Glutamatergic neuron (in vitro differentiated cells): ENCODE results near the gene CREB5. TPM values are rescaled to one million over a fixed set of nuclear protein-coding genes. Genes with fewer than 3 reads are reported as not detected.

Experiments
- DNase-seq: peaks from one replicate; pipeline ENCODE4 v3.0.0; 2022
- H3K27ac Mint-ChIP-seq: one replicate; pipeline ENCODE4 v1.8.0; 2020; ENCODE audit warnings: mild to moderate bottlenecking, mixed read lengths, inconsistent platforms; ENCODE audit not compliant: unreplicated experiment
- H3K27me3 Mint-ChIP-seq: one replicate; pipeline ENCODE4 v1.8.0; 2020; ENCODE audit warnings: mild to moderate bottlenecking, moderate library complexity, mixed read lengths, inconsistent platforms; ENCODE audit not compliant: unreplicated experiment
- H3K36me3 Mint-ChIP-seq: one replicate; pipeline ENCODE4 v1.8.0; 2020; ENCODE audit warnings: mild to moderate bottlenecking, mixed read lengths, inconsistent platforms; ENCODE audit not compliant: unreplicated experiment
- H3K4me1 Mint-ChIP-seq: one replicate; pipeline ENCODE4 v1.8.0; 2020; ENCODE audit warnings: mild to moderate bottlenecking, low read depth, mixed read lengths, inconsistent platforms; ENCODE audit not compliant: unreplicated experiment
- H3K4me3 Mint-ChIP-seq: one replicate; pipeline ENCODE4 v1.8.0; 2020; ENCODE audit warnings: mild to moderate bottlenecking, mixed read lengths, inconsistent platforms; ENCODE audit not compliant: unreplicated experiment
- H3K9me3 Mint-ChIP-seq: one replicate; pipeline ENCODE4 v1.8.0; 2020; ENCODE audit warnings: mild to moderate bottlenecking, moderate library complexity, mixed read lengths, inconsistent platforms; ENCODE audit not compliant: unreplicated experiment
- CTCF ChIP-seq: fragments of 200-600 bp; sonication (generic); IDR thresholded peaks from one replicate; pipeline ENCODE4 v1.5.0; 2021; ENCODE audit not compliant: partially characterized antibody, unreplicated experiment
- total RNA-seq: library from RNA; stranded (reverse); fragmentation: NEBNext Ultra II Directional; extraction: Animal tissue kit (Norgen Biotek cat#: 25700); gene quantifications from one replicate; pipeline ENCODE4 v1.2.1, GENCODE V29; 2021; ENCODE audit not compliant: unreplicated experiment

CREB5 gene
- total RNA-seq, 1 donor from 2014 or later: 50.4 TPM

- DNase-seq: no peak
- Mint-ChIP-seq H3K36me3 (no peaks in the 10 kb centered on the region), H3K27me3 (peaks cover 2% of the 10 kb centered on the region), H3K9me3 (no peaks in the 10 kb centered on the region), H3K4me1 (peaks cover 8% of the 10 kb centered on the region), H3K4me3 (no peak overlapping the region), H3K27ac (no peak overlapping the region)
- TF ChIP-seq CTCF: no peak
Observed at GRCh38 chr7:28591725-28592349, 179.5 kb downstream of the CREB5 start.

DNA sequence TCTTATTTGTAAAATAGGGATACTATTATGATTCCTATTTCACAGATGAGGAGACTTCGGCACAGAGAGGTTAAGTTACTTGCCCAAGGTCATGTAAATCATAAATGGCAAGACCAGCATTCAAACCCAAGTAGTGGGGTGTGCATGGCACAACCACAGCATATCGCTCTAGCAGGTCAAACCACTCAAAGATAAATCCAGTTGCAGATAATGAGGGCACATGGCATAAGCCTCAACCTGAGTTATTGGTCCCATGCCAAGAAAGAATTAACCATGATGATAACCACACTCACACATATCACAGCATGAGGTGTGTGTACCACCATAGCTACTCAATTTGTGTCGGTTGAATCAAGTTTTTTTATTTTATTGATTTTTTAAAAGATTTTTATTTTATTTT is 180.5 kb downstream of the CREB5 start:
- H3K27ac Mint-ChIP-seq: no peak overlapping the region

GRCh38 chr7:28595076-28595475 is 182.8 kb downstream of the CREB5 start:
- Mint-ChIP-seq H3K36me3 (no peaks in the 10 kb centered on the region), H3K27ac (no peak overlapping the region)

More for the DNA sequence above, 180.5 kb downstream of the CREB5 start:
- H3K4me1 Mint-ChIP-seq: peaks cover 8% of the 10 kb centered on the region
- DNase-seq: no peak
- no peak overlapping the region for H3K4me3 Mint-ChIP-seq
- H3K9me3 Mint-ChIP-seq: no peaks in the 10 kb centered on the region
- H3K36me3 Mint-ChIP-seq: no peaks in the 10 kb centered on the region
- TF ChIP-seq CTCF: no peak
- no peaks in the 10 kb centered on the region for H3K27me3 Mint-ChIP-seq

DNA sequence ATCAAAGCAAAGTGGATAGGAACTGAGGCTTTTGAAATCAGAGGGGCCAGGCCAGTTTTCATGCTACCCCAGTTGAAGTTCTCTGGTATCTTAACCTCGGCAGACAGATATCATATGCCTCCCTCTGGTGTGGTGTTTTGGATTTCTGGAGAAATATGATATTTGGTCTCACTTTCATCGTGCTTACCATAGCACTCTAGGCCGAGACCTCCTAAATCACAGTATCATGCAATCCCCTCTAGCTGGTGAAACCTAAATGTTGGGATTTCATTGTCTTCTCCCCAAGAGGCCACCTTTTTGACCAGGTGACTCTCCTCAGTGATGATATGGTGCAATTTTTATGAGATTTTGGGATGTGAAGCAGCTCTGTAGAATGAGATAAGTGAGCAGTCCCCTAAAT is 183.5 kb downstream of the CREB5 start:
- Mint-ChIP-seq H3K9me3 (no peaks in the 10 kb centered on the region), H3K4me1 (peaks cover 3% of the 10 kb centered on the region), H3K27me3 (no peaks in the 10 kb centered on the region), H3K27ac (no peak overlapping the region), H3K36me3 (no peaks in the 10 kb centered on the region), H3K4me3 (no peak overlapping the region)
- DNase-seq: no peak
- no peak for TF ChIP-seq CTCF

More at GRCh38 chr7:28595076-28595475, 182.8 kb downstream of the CREB5 start:
- peaks cover 3% of the 10 kb centered on the region for H3K4me1 Mint-ChIP-seq
- no peak overlapping the region for H3K4me3 Mint-ChIP-seq
- no peak for DNase-seq
- no peaks in the 10 kb centered on the region for H3K27me3 Mint-ChIP-seq
- no peak for TF ChIP-seq CTCF
- H3K9me3 Mint-ChIP-seq: no peaks in the 10 kb centered on the region

DNA sequence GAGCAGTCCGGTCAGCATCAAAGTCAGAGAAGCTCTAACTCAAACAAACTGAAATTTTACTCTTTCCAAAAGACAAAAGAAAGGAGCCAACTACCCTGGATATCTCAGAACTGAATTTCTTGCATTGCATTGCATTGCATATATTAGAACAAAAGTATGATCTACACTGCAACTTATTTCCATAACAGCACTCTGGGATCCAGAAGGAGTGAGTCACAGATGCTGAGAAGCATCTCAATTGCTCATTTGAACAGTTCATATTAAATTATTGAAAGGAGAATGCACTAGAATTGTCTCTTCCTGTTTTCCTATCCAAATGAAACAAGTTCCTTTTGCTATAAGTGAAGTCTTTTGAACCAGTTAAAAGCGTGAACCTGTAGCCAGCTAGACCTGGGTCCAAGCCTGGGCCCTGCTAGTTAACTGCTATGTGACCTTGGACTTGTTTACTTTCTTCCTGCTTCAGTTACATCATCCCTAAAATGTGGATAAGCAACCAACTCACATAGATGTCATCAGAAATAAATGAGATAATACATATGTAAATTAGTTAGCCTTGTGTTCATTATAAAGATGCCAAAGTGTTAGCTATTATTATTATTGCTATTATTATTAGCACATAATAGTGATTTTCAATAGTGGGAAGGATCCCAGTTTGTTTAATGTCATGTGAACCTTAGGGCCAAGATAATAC is 184.1 kb downstream of the CREB5 start:
- DNase-seq: no peak
- TF ChIP-seq CTCF: no peak
- no peak overlapping the region for H3K4me3 Mint-ChIP-seq
- no peaks in the 10 kb centered on the region for H3K9me3 Mint-ChIP-seq
- H3K36me3 Mint-ChIP-seq: no peaks in the 10 kb centered on the region
- H3K27me3 Mint-ChIP-seq: no peaks in the 10 kb centered on the region
- H3K4me1 Mint-ChIP-seq: no peaks in the 10 kb centered on the region
- no peak overlapping the region for H3K27ac Mint-ChIP-seq
